ENCODE results near the gene SIL1. TPM values are rescaled to one million over a fixed set of nuclear protein-coding genes. Genes with fewer than 3 reads are reported as not detected.

Gene SIL1
- total and polyA plus RNA-seq, 2 of the 4 experiments (the other 2 are of a cell fraction) = 56.1 to 66.0 TPM

- ChIA-PET POLR2A (ENCODE audit: unreplicated experiment) (no interaction called here), CTCF (interaction anchor here (0.6 to 0.7 kb wide), 2 partner anchors 9 to 337 kb away, joined by 3 to 9 read pairs; no protein-coding TSS in a partner anchor)
- Histone ChIP-seq H3K4me1 (ENCODE audit: control insufficient read depth, insufficient read depth, low read length) (no peaks in the 10 kb centered on the region; the same call in none of the 2 replicates), H3K23ac (ENCODE audit: low read depth, low read length) (no peak overlapping the region), H3K27me3 (ENCODE audit: control insufficient read depth, insufficient read depth, low read length) (no peaks in the 10 kb centered on the region), H3K9ac (ENCODE audit: low read depth, low read length) (no peak overlapping the region), H2BK5ac (ENCODE audit: low read depth, low read length, poor library complexity, severe bottlenecking) (no peak overlapping the region), H3K14ac (replicated peaks; ENCODE audit: low read depth, low read length) (no peak overlapping the region), H4K20me1 (ENCODE audit: insufficient read depth, low read length) (peaks cover 15% of the 10 kb centered on the region), H4K5ac (ENCODE audit: low read depth, low read length) (no peak overlapping the region), H4K91ac (ENCODE audit: insufficient read depth, low read depth, low read length) (no peak overlapping the region), H2AK9ac (replicated peaks; ENCODE audit: low read depth, low read length, poor library complexity) (no peak overlapping the region), H4K8ac (ENCODE audit: low read depth in 2 of 2, low read length in 2 of 2) (no peak overlapping the region), H3K56ac (ENCODE audit: extremely low read depth, insufficient read depth, low read length) (no peak overlapping the region), H3K4ac (ENCODE audit: low read depth, low read length) (no peak overlapping the region), H3K36me3 (ENCODE audit: control insufficient read depth, insufficient read depth, low read length) (peaks cover 51% of the 10 kb centered on the region), H3K4me3 (ENCODE audit: insufficient read depth, low read depth, low read length) (no peak overlapping the region), H2AK5ac (ENCODE audit: low read depth, low read length) (no peak overlapping the region), H2AFZ (replicated peaks; ENCODE audit: low read length, poor library complexity) (no peak overlapping the region), H2BK120ac (ENCODE audit: low read depth, low read length) (no peak overlapping the region), H3K18ac (ENCODE audit: low read depth, low read length) (no peak overlapping the region), H3K9me1 (ENCODE audit: insufficient read depth, low read length) (peaks cover 22% of the 10 kb centered on the region), H3K27ac (ENCODE audit: insufficient read depth, low read length) (no peak overlapping the region), H3K79me1 (ENCODE audit: low read depth in 1 of 2, low read length in 2 of 2) (peaks cover 26 to 69% of the 10 kb centered on the region in 2 experiments), H3K4me2 (ENCODE audit: low read depth, low read length) (no peak overlapping the region), H3K9me3 (ENCODE audit: control insufficient read depth, insufficient read depth, low read length) (no peaks in the 10 kb centered on the region), H2BK15ac (ENCODE audit: low read depth, low read length) (no peak overlapping the region), H2BK20ac (ENCODE audit: low read depth, low read length) (no peak overlapping the region)
- dilution Hi-C loops (cut with HindIII; ENCODE audit: low sequenced_read_pairs, unreplicated experiment) = no loop called here
- ATAC-seq (ENCODE audit: low read depth) (no peak), DNase-seq (no peak)
- no TSS peak for BruUV-seq (replicated peaks)
- in situ Hi-C loops (cut with MboI; ENCODE audit: low sequenced_read_pairs) = no loop called here
- 100% methylated on average over 1 of the region's 12 CpGs; no CpG with 5 or more reads in 1 of the 2 experiments for WGBS, 2 experiments (ENCODE audit: extremely low coverage in 2 of 2, insufficient read length in 1 of 2)
- TF ChIP-seq SMC3 (IDR thresholded peaks at IDR 0.05; ENCODE audit: low read depth, low read length) = no peak
- no peak for TF ChIP-seq RFX5 (IDR thresholded peaks at IDR 0.05; ENCODE audit: low read depth, low read length)
- intact Hi-C loops (cut with micrococcal nuclease) = no loop called here
Observed at GRCh38 chr5:138925090-138925635, 273.0 kb downstream of the SIL1 start.
